H1 (cell line): ENCODE measurements around the gene ETF1. TPM values are rescaled to one million over a fixed set of nuclear protein-coding genes. Genes with fewer than 3 reads are reported as not detected.
A peak's percentile ranks its signal among the peaks of the same experiment; 100 is the strongest.

Experiments used
- CTCF ChIA-PET: fragments of 300-600 bp; sonication (Branson Sonifier 250); formaldehyde crosslinking; loops from one replicate; lab custom pipeline; 2021; ENCODE audit not compliant: partially characterized antibody; lab: Charles Lee
- POLR2A ChIA-PET: fragments of 300-600 bp; sonication (Branson Sonifier 250); formaldehyde crosslinking; loops from one replicate; lab custom pipeline; 2021; ENCODE audit warnings: inconsistent platforms; ENCODE audit not compliant: partially characterized antibody; lab: Charles Lee
- DNase-seq, 2 experiments: peaks; one replicate each; pipeline versions ENCODE4 v3.0.0 to v3.0.0-alpha.2; 2010 to 2022; ENCODE audit warnings: low spot score in 2 of 2, low read depth in 1 of 2, mixed read lengths in 1 of 2
- FAIRE-seq: peaks from 2 replicates; lab custom pipeline; 2011; peaks lifted over from hg19 to GRCh38; lab: Jason Lieb, UNC
- H2AFZ ChIP-seq: 2 replicates; pipeline ENCODE4 v1.8.1; 2012; ENCODE audit warnings: low read length, inconsistent platforms
- H2AK5ac ChIP-seq: 2 replicates; pipeline ENCODE4 v1.6.1; 2013; ENCODE audit warnings: low read depth, low read length
- H2BK120ac ChIP-seq: replicated peaks from 2 replicates; pipeline ENCODE3; 2013; ENCODE audit warnings: low read depth, low read length, inconsistent platforms
- H2BK12ac ChIP-seq: 2 replicates; pipeline ENCODE4 v1.6.1; 2013; ENCODE audit warnings: low read depth, low read length
- H2BK15ac ChIP-seq: 2 replicates; pipeline ENCODE4 v1.6.1; 2013; ENCODE audit warnings: low read length
- H2BK20ac ChIP-seq: 2 replicates; pipeline ENCODE4 v1.6.1; 2013; ENCODE audit warnings: low read length
- H2BK5ac ChIP-seq: 2 replicates; pipeline ENCODE4 v1.6.1; 2013; ENCODE audit warnings: low read depth, low read length
- H3K14ac ChIP-seq: 2 replicates; pipeline ENCODE4 v1.6.1; 2013; ENCODE audit warnings: inconsistent platforms; ENCODE audit not compliant: insufficient read length
- H3K18ac ChIP-seq: 2 replicates; pipeline ENCODE4 v1.6.1; 2013; ENCODE audit warnings: low read length; ENCODE audit errors: extremely low read depth
- H3K23ac ChIP-seq: 2 replicates; pipeline ENCODE4 v1.6.1; 2013; ENCODE audit warnings: inconsistent platforms; ENCODE audit not compliant: insufficient read length
- H3K23me2 ChIP-seq: 2 replicates; pipeline ENCODE4 v1.6.1; 2013; ENCODE audit warnings: low read depth, low read length
- H3K27ac ChIP-seq: 2 replicates; pipeline ENCODE4 v1.6.1; 2011; ENCODE audit warnings: low read depth, low read length, inconsistent platforms
- H3K27me3 ChIP-seq, 4 experiments: replicated peaks in 1 of 4; 1 replicate in 1 of 4; 2 replicates in 3 of 4; pipeline versions ENCODE4 v1.6.1 to v1.8.1; 2011 to 2013; ENCODE audit warnings: low read length in 3 of 4, mild to moderate bottlenecking in 3 of 4, inconsistent platforms in 2 of 4, mixed read lengths in 2 of 4, moderate library complexity in 1 of 4; ENCODE audit not compliant: control insufficient read depth in 3 of 4, insufficient read depth in 3 of 4; ENCODE audit errors: extremely low read depth in 1 of 4
- H3K36me3 ChIP-seq, 4 experiments: 2 replicates each; pipeline versions ENCODE4 v1.6.1 to v1.8.1; 2011 to 2013; ENCODE audit warnings: mild to moderate bottlenecking in 4 of 4, low read length in 3 of 4, moderate library complexity in 2 of 4, control low read depth in 1 of 4, inconsistent platforms in 1 of 4; ENCODE audit not compliant: insufficient read depth in 4 of 4, control insufficient read depth in 2 of 4
- H3K4ac ChIP-seq: replicated peaks from 2 replicates; pipeline ENCODE3; 2013; ENCODE audit warnings: low read length, low read depth, mixed read lengths, inconsistent platforms; ENCODE audit not compliant: insufficient read length
- H3K4me1 ChIP-seq, 4 experiments: replicated peaks in 1 of 4; 1 replicate in 1 of 4; 2 replicates in 3 of 4; pipeline versions ENCODE4 v1.6.1 to v1.8.1; 2011 to 2013; ENCODE audit warnings: low read length in 3 of 4, inconsistent platforms in 2 of 4, mixed read lengths in 1 of 4; ENCODE audit not compliant: insufficient read depth in 4 of 4, control insufficient read depth in 3 of 4
- H3K4me2 ChIP-seq, 2 experiments: 2 replicates each; pipeline versions ENCODE4 v1.6.1 to v1.8.1; 2011 to 2013; ENCODE audit warnings: low read depth in 2 of 2, low read length in 2 of 2, control low read depth in 1 of 2, inconsistent platforms in 1 of 2, mild to moderate bottlenecking in 1 of 2; ENCODE audit not compliant: insufficient read depth in 1 of 2
- H3K4me3 ChIP-seq, 4 experiments: fragments of 200-600, 300-600 bp in 1 of 4; sonication (generic), shearing (Covaris generic), sonication (Bioruptor Twin) in 1 of 4; 2 replicates each; pipeline versions ENCODE4 v1.5.1 to v1.8.1; 2011 to 2016; ENCODE audit warnings: low read length in 4 of 4, low read depth in 3 of 4, control low read depth in 2 of 4, inconsistent platforms in 2 of 4, mild to moderate bottlenecking in 2 of 4, mixed read lengths in 1 of 4, moderate library complexity in 1 of 4; ENCODE audit not compliant: insufficient read depth in 2 of 4; ENCODE audit errors: extremely low read depth in 1 of 4
- H3K56ac ChIP-seq: replicated peaks from 2 replicates; pipeline ENCODE3; 2013; ENCODE audit warnings: low read depth, mild to moderate bottlenecking, mixed read lengths, low read length, inconsistent platforms; ENCODE audit not compliant: insufficient read length
- H3K79me1 ChIP-seq: 2 replicates; pipeline ENCODE4 v1.6.1; 2013; ENCODE audit warnings: low read depth, low read length, control low read depth
- H3K79me2 ChIP-seq, 2 experiments: 2 replicates each; pipeline versions ENCODE4 v1.6.1 to v1.8.1; 2012 to 2013; ENCODE audit warnings: low read length in 2 of 2, mild to moderate bottlenecking in 2 of 2, inconsistent platforms in 1 of 2; ENCODE audit not compliant: insufficient read depth in 2 of 2, control insufficient read depth in 1 of 2
- H3K9ac ChIP-seq, 4 experiments: replicated peaks in 1 of 4; 1 replicate in 1 of 4; 2 replicates in 3 of 4; pipeline versions ENCODE4 v1.6.1 to v1.8.1; 2011 to 2013; ENCODE audit warnings: low read depth in 3 of 4, low read length in 3 of 4, control low read depth in 2 of 4, mild to moderate bottlenecking in 2 of 4, moderate library complexity in 2 of 4, inconsistent platforms in 1 of 4; ENCODE audit errors: extremely low read depth in 1 of 4
- H3K9me3 ChIP-seq, 2 experiments: 2 replicates each; pipeline versions ENCODE4 v1.6.1 to v1.8.1; 2012 to 2013; ENCODE audit warnings: mild to moderate bottlenecking in 2 of 2, moderate library complexity in 2 of 2, control low read depth in 1 of 2, inconsistent platforms in 1 of 2, low read depth in 1 of 2, low read length in 1 of 2, mixed read lengths in 1 of 2; ENCODE audit not compliant: insufficient read depth in 2 of 2
- H4K20me1 ChIP-seq, 2 experiments: replicated peaks in 1 of 2; 2 replicates each; pipeline versions ENCODE3 to v1.8.1; 2011 to 2013; ENCODE audit warnings: inconsistent platforms in 2 of 2, low read length in 2 of 2, mild to moderate bottlenecking in 1 of 2; ENCODE audit not compliant: insufficient read depth in 2 of 2, control insufficient read depth in 1 of 2
- H4K5ac ChIP-seq: 2 replicates; pipeline ENCODE4 v1.6.1; 2013; ENCODE audit warnings: low read length, low read depth, mixed read lengths, inconsistent platforms; ENCODE audit not compliant: insufficient read length
- H4K8ac ChIP-seq: 2 replicates; pipeline ENCODE4 v1.8.0; 2013; ENCODE audit warnings: mild to moderate bottlenecking, moderate library complexity, low read length, inconsistent platforms; ENCODE audit not compliant: insufficient read depth; ENCODE audit errors: extremely low read depth
- H4K91ac ChIP-seq: replicated peaks from 2 replicates; pipeline ENCODE3; 2013; ENCODE audit warnings: low read length, mixed read lengths, inconsistent platforms; ENCODE audit not compliant: insufficient read length
- ATF2 ChIP-seq: IDR thresholded peaks from 2 replicates; pipeline ENCODE4 v1.6.1; 2012; ENCODE audit warnings: low read length, inconsistent platforms
- CTCF ChIP-seq, 3 experiments: IDR thresholded peaks; 1 replicate in 2 of 3; 2 replicates in 1 of 3; pipeline versions ENCODE4 v1.5.1 to v1.6.1; 2011; ENCODE audit warnings: low read length in 3 of 3, mild to moderate bottlenecking in 3 of 3, inconsistent platforms in 2 of 3, low read depth in 1 of 3, moderate library complexity in 1 of 3; ENCODE audit not compliant: insufficient read depth in 1 of 3; ENCODE audit errors: control extremely low read depth in 1 of 3
- JUN ChIP-seq: IDR thresholded peaks from 2 replicates; pipeline ENCODE4 v1.6.1; 2011; ENCODE audit warnings: low read depth, mild to moderate bottlenecking, improper control_type of control experiment, low read length
- RAD21 ChIP-seq, 2 experiments: IDR thresholded peaks in 1 of 2; conservative IDR thresholded peaks in 1 of 2; 2 replicates each; pipeline ENCODE4 v1.6.1; 2011; ENCODE audit warnings: low read depth in 2 of 2, low read length in 2 of 2, improper control_type of control experiment in 1 of 2, inconsistent platforms in 1 of 2, mild to moderate bottlenecking in 1 of 2, moderate library complexity in 1 of 2
- RBBP5 ChIP-seq: IDR thresholded peaks from 2 replicates; pipeline ENCODE4 v1.7.1; 2012; ENCODE audit warnings: low read depth, mild to moderate bottlenecking, inconsistent platforms, low read length, moderate library complexity, borderline replicate concordance
- SIX5 ChIP-seq: IDR thresholded peaks from 2 replicates; pipeline ENCODE4 v1.6.1; 2011; ENCODE audit warnings: mild to moderate bottlenecking, low read depth, low read length
- WGBS, 2 experiments: shearing (Covaris generic) in 1 of 2; methylation state at CpG; one replicate each; pipeline versions ENCODE4 v1.1.6 to v1.1.7; 2013 to 2015; ENCODE audit warnings: low lambda C conversion rate in 2 of 2, mixed read lengths in 2 of 2, inconsistent platforms in 1 of 2, low coverage in 1 of 2, missing lambda C conversion rate in 1 of 2; ENCODE audit not compliant: insufficient replicate concordance in 2 of 2, insufficient coverage in 1 of 2, insufficient read length in 1 of 2; ENCODE audit errors: extremely low coverage in 1 of 2, missing lambda C conversion rate in 1 of 2; 5-methylcytosine and 5-hydroxymethylcytosine counted together
- polyA plus RNA-seq, 7 experiments: library from polyadenylated mRNA; depleted of rRNA in 3 of 7; stranded (reverse) in 5 of 7; unstranded in 2 of 7; fragments of >200 nt in 5 of 7; fragments of 200-250 nt in 2 of 7; gene quantifications; 1 replicate in 5 of 7; 2 replicates in 1 of 7; 4 replicates in 1 of 7; pipeline versions ENCODE4 v1.2.1 to v1.2.3, GENCODE V29; 2011 to 2013; ENCODE audit warnings: missing spikeins in 2 of 7, mixed read lengths in 2 of 7
- total RNA-seq: library from RNA; stranded (reverse); fragmentation: NEBNext Ultra II Directional; extraction: Animal tissue kit (Norgen Biotek cat#: 25700); gene quantifications from 2 replicates; pipeline ENCODE4 v1.2.1, GENCODE V29; 2021

The ETF1 gene
- total and polyA plus RNA-seq, 2 of the 8 experiments (the other 6 are each of a cell fraction or from before 2014, with no cell fraction given) = 50.5 to 168 TPM

GRCh38 chr5:138463419-138464007, 79.5 kb downstream of the ETF1 start:
- FAIRE-seq = no peak
- peak; percentile 38 to 46; a peak in 2 of 4 replicates for TF ChIP-seq RAD21 (IDR thresholded peaks at IDR 0.05 in 1 of 2, conservative IDR thresholded peaks at IDR 0.05 in 1 of 2; ENCODE audit: low read depth in 2 of 2, low read length in 2 of 2)
- TF ChIP-seq CTCF (IDR thresholded peaks at IDR 0.05; ENCODE audit: control extremely low read depth in 1 of 3, insufficient read depth in 1 of 3, low read depth in 1 of 3, low read length in 3 of 3) = peak in 2 of 3 experiments; percentile 21 to 53; a peak in 3 of 4 replicates
- TF ChIP-seq RBBP5 = no peak
- TF ChIP-seq JUN = no peak
- TF ChIP-seq ATF2 = 0 out of 2 replicates have a peak, but pooled peaks have one; percentile 5
- no peak for TF ChIP-seq SIX5

More at GRCh38 chr5:138463419-138464007, 79.5 kb downstream of the ETF1 start:
- Histone ChIP-seq H2BK12ac (no peak overlapping the region), H2BK5ac (peak overlapping the region; percentile 90; the same call in 1 of the 2 replicates), H3K9ac (peak overlapping the region in 3 of 4 experiments; percentile 26 to 80 (median 79); a peak in 6 of 7 replicates), H3K79me1 (no peaks in the 10 kb centered on the region; the same call in 1 of the 2 replicates), H3K18ac (peak overlapping the region; percentile 38), H3K23me2 (peaks cover 19% of the 10 kb centered on the region), H3K4ac (peak overlapping the region; percentile 57), H3K27ac (peak overlapping the region; percentile 69; the same call in 1 of the 2 replicates), H3K9me3 (no peaks in the 10 kb centered on the region), H4K5ac (peak overlapping the region; percentile 51), H4K91ac (peak overlapping the region; percentile 85), H3K4me2 (peak overlapping the region; percentile 61 to 97), H3K4me1 (peaks cover 0 to 11% (median 7%) of the 10 kb centered on the region in 4 experiments; a peak in 6 of 7 replicates), H2AFZ (peak overlapping the region; percentile 37; the same call in 1 of the 2 replicates), H3K79me2 (peaks cover 0 to 4% of the 10 kb centered on the region in 2 experiments; a peak in 1 of 4 replicates), H3K27me3 (peaks cover 0 to 15% (median 13%) of the 10 kb centered on the region in 4 experiments; a peak in 5 of 7 replicates), H3K56ac (peak overlapping the region; percentile 79), H3K14ac (no peak overlapping the region), H3K4me3 (peak overlapping the region; percentile 36 to 90 (median 84)), H2BK15ac (peak overlapping the region; percentile 61; the same call in 1 of the 2 replicates), H2AK5ac (no peak overlapping the region), H2BK120ac (no peak overlapping the region), H3K36me3 (peaks cover 0 to 18% (median 4%) of the 10 kb centered on the region in 4 experiments; a peak in 5 of 8 replicates), H4K20me1 (peaks cover 11 to 16% of the 10 kb centered on the region in 2 experiments), H4K8ac (peak overlapping the region; percentile 90), H3K23ac (no peak overlapping the region), H2BK20ac (no peak overlapping the region)
- CTCF ChIA-PET = interaction anchor here (0.8 to 24.9 kb wide), 14 partner anchors 13 to 111 kb away, joined by 3 to 532 read pairs (median 4); partner anchors contain the start of gene ETF1
- POLR2A ChIA-PET = interaction anchor here (0.6 to 15.1 kb wide), 14 partner anchors 7 to 193 kb away, joined by 3 to 294 read pairs (median 22); partner anchors contain the start of genes ETF1, FAM53C, HSPA9 and REEP2
- DNase-seq = no peak
- 15% methylated on average over 18 of the region's 21 CpGs; no CpG with 5 or more reads in 1 of the 2 experiments for WGBS, 2 experiments
